Upper lobe of right lung (tissue), 1 donor: ENCODE results near the gene CLPTM1L. TPM values are rescaled to one million over a fixed set of nuclear protein-coding genes. Genes with fewer than 3 reads are reported as not detected.

Source experiments
- ATAC-seq: fragments of 200-7000 bp; cut with Tn5 transposase; one replicate; pipeline ENCODE4 v1.9.1; 2020; ENCODE audit warnings: mild to moderate bottlenecking, moderate library complexity
- DNase-seq: peaks from one replicate; pipeline ENCODE4 v3.0.0-alpha.2; 2020
- H3K27ac ChIP-seq: fragments of 200-600 bp; one replicate; pipeline ENCODE4 v1.8.0; 2022
- H3K27me3 ChIP-seq: fragments of 200-600 bp; one replicate; pipeline ENCODE4 v1.8.0; 2022; ENCODE audit warnings: mild to moderate bottlenecking
- H3K36me3 ChIP-seq: fragments of 200-600 bp; one replicate; pipeline ENCODE4 v1.8.0; 2022
- H3K4me1 ChIP-seq: fragments of 200-600 bp; one replicate; pipeline ENCODE4 v1.8.0; 2022
- H3K4me3 ChIP-seq: fragments of 200-600 bp; one replicate; pipeline ENCODE4 v1.8.0; 2022; ENCODE audit warnings: mild to moderate bottlenecking
- H3K9me3 ChIP-seq: fragments of 200-600 bp; one replicate; pipeline ENCODE4 v1.8.0; 2022
- CTCF ChIP-seq: fragments of 200-600 bp; IDR thresholded peaks from one replicate; pipeline ENCODE4 v1.8.0; 2022; ENCODE audit warnings: antibody characterized with exemption
- intact Hi-C: fragments of 100-400 bp; cut with DNase I; formaldehyde crosslinking; loops from one replicate; pipeline ENCODE4 v1.11.0; 2022
- total RNA-seq: library from RNA; stranded (reverse); fragmentation: NEBNext Ultra II Directional; extraction: Animal tissue kit (Norgen Biotek cat#: 25700); gene quantifications from one replicate; pipeline ENCODE4 v1.2.1, GENCODE V29; 2021
- donor health status: DM: no; HTN: yes; CAD: no; lungs with severe emphysema.

Gene CLPTM1L
- total RNA-seq, 1 donor from 2014 or later, result 153 TPM

- Histone ChIP-seq H3K27ac (no peak overlapping the region), H3K27me3 (peaks cover 46% of the 10 kb centered on the region), H3K36me3 (no peaks in the 10 kb centered on the region), H3K4me1 (no peaks in the 10 kb centered on the region), H3K9me3 (no peaks in the 10 kb centered on the region), H3K4me3 (no peak overlapping the region)
- intact Hi-C loops, result no loop called here
- TF ChIP-seq CTCF, result no peak
- ATAC-seq, result peak; percentile 9
- no peak for DNase-seq
Observed at GRCh38 chr5:1357946-1358725, 13.2 kb upstream of the CLPTM1L start.

- no peaks in the 10 kb centered on the region for H3K36me3 ChIP-seq
- peaks cover 42% of the 10 kb centered on the region for H3K27me3 ChIP-seq
- no peak for TF ChIP-seq CTCF
- H3K4me1 ChIP-seq, result no peaks in the 10 kb centered on the region
- ATAC-seq (no peak), DNase-seq (no peak)
- no peaks in the 10 kb centered on the region for H3K9me3 ChIP-seq
- H3K27ac ChIP-seq, result no peak overlapping the region
- intact Hi-C loops, result no loop called here
- H3K4me3 ChIP-seq, result no peak overlapping the region
Observed at GRCh38 chr5:1356873-1357787, 12.2 kb upstream of the CLPTM1L start.

GRCh38 chr5:1354576-1354975 lies 9.7 kb upstream of the CLPTM1L start:
- Histone ChIP-seq H3K27me3 (peaks cover 30% of the 10 kb centered on the region), H3K27ac (no peak overlapping the region), H3K9me3 (no peaks in the 10 kb centered on the region), H3K36me3 (no peaks in the 10 kb centered on the region), H3K4me3 (no peak overlapping the region), H3K4me1 (no peaks in the 10 kb centered on the region)
- ATAC-seq (no peak), DNase-seq (no peak)
- intact Hi-C loops, result no loop called here
- no peak for TF ChIP-seq CTCF

GRCh38 chr5:1352231-1353219 lies 7.6 kb upstream of the CLPTM1L start:
- H3K4me1 ChIP-seq, result no peaks in the 10 kb centered on the region
- no peak overlapping the region for H3K27ac ChIP-seq
- ATAC-seq (no peak), DNase-seq (no peak)
- H3K36me3 ChIP-seq, result no peaks in the 10 kb centered on the region
- H3K9me3 ChIP-seq, result no peaks in the 10 kb centered on the region
- H3K27me3 ChIP-seq, result peaks cover 9% of the 10 kb centered on the region
- H3K4me3 ChIP-seq, result no peak overlapping the region
- intact Hi-C loops, result no loop called here
- TF ChIP-seq CTCF, result no peak

GRCh38 chr5:1351156-1351555 lies 6.3 kb upstream of the CLPTM1L start:
- Histone ChIP-seq H3K4me1 (no peaks in the 10 kb centered on the region), H3K27me3 (no peaks in the 10 kb centered on the region), H3K4me3 (no peak overlapping the region), H3K27ac (no peak overlapping the region), H3K36me3 (no peaks in the 10 kb centered on the region), H3K9me3 (no peaks in the 10 kb centered on the region)
- intact Hi-C loops, result no loop called here
- DNase-seq, result no peak
- no peak for ATAC-seq
- no peak for TF ChIP-seq CTCF
